GM18909 (cell line): Measurements from ENCODE around the gene FBXL20.

Experiments used
- ATAC-seq: cut with Tn5 transposase; IDR thresholded peaks from one replicate; pipeline ENCODE4 v1.9.1; 2021; ENCODE audit warnings: mild to moderate bottlenecking; ENCODE audit not compliant: unreplicated experiment, poor library complexity

FBXL20 gene

GRCh38 chr17:39210093-39210434 is 191.4 kb downstream of the FBXL20 start:
- ATAC-seq = no peak

DNA sequence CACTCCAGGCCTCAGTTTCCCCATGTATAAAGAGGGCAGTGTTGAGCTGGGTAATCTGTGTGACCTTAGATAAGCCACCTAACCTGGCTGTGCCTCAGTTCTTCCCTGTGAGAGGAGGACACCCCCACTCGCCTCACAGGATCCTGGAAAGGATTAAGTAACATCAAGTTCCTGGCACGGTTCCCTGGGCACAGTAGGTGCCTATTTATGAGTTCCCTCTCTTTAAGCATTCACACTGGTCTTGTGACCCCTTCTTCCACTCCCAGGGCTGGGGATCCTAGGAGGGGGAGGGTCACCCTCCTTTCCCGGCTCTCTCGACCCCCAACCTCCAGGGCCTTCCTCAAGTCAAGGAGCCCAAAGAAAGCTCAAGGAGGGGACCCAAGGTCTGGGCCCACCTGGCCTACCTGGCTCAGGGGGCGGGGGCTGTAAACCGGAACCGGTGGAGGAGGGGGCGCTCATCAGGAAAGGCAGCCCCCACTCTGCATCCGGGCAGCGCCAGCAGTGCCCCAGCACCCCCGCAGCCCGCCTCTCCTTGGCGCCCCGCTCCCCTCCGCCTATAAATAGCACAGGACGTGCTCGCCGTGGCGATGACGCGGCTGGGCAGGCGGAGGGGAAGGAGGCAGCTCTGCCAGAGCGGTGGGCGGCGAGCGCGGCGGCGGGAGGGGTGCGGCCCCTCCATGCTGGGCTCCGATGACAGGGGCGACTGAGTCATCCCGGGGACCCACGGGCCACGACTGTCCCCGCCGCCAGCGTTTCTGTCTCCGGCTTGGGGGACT is 191.9 kb downstream of the FBXL20 start:
- ATAC-seq = no peak

- ATAC-seq = peak; percentile 63
Observed at GRCh38 chr17:39208893-39209292, 192.5 kb downstream of the FBXL20 start.

DNA sequence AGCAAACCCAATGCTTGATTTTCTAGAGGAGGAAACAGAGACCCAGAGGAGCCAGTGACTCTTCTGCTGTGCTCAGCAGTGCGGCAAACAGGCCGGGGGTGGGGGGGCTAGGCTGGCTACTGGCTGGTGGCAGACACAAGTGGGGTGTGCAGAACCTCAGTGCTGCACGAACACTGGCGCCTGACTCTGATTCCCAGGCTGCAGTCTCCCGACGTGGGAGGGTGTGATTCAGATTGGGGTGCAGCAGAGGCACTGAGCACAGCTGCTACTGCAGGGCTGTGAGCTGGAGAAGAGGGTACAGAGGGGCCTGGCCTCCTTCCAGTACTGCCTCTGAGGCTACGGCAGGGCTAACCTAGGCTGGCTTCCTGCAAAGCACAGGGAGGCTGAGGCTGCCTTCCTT is 193.3 kb downstream of the FBXL20 start:
- ATAC-seq = no peak

DNA sequence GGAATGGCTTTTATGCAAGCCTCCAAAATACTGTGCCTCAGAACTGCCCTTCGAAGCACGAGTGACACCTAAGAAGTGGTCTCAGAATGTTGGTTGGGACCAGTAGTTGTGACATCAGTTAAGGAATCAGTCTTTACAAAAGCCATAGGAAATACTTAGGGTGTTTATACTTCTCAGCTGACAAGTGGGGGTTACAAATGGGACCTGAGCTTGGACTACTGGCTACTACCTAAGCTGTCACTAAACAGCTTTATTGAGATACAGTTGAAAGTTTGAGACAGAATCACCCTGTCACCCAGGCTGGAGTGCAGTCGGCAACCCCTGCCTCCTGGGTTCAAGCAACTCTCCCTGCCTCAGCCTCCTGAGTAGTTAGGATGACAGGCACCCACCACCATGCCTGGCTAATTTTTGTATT is 196.3 kb downstream of the FBXL20 start:
- no peak for ATAC-seq

- ATAC-seq = no peak
Observed at GRCh38 chr17:39204245-39204644, 197.2 kb downstream of the FBXL20 start.
